Measurements from ENCODE around the gene ROBO4.

DNA sequence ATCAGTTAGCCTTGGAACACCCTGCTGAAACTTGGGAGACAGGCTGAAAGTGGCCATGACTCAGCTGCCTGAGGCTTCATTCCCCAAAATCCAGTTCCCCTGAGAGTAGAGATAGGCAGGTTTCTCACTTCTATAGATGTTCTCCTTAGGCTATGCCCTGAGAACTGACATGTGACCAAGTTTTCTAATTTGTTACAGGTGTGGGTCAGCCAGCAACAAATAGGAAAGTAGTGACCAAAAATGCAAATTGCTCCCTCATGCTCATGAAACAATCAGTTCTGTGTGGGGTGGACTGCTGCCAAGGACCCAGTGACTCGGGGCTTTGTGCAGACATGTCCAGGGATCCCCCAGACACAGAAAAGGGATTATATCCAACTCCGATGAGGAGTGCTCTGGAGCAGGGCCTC, 49.1 kb upstream of the ROBO4 start:
- TF ChIP-seq, protein P1, sequence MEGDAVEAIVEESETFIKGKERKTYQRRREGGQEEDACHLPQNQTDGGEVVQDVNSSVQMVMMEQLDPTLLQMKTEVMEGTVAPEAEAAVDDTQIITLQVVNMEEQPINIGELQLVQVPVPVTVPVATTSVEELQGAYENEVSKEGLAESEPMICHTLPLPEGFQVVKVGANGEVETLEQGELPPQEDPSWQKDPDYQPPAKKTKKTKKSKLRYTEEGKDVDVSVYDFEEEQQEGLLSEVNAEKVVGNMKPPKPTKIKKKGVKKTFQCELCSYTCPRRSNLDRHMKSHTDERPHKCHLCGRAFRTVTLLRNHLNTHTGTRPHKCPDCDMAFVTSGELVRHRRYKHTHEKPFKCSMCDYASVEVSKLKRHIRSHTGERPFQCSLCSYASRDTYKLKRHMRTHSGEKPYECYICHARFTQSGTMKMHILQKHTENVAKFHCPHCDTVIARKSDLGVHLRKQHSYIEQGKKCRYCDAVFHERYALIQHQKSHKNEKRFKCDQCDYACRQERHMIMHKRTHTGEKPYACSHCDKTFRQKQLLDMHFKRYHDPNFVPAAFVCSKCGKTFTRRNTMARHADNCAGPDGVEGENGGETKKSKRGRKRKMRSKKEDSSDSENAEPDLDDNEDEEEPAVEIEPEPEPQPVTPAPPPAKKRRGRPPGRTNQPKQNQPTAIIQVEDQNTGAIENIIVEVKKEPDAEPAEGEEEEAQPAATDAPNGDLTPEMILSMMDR (IDR thresholded peaks at IDR 0.05): no peak
- TF ChIP-seq POLR2A (IDR thresholded peaks at IDR 0.05): no peak
- no peak for TF ChIP-seq EP300 (IDR thresholded peaks at IDR 0.05)
- TF ChIP-seq POLR2AphosphoS5 (IDR thresholded peaks at IDR 0.05): no peak

Measured in upper lobe of left lung (tissue), 4 donors.